GM21825 (cell line): Measurements from ENCODE around the gene SMC6.

Source experiments
- ATAC-seq: cut with Tn5 transposase; IDR thresholded peaks from one replicate; pipeline ENCODE4 v1.9.1; 2021; ENCODE audit warnings: mild to moderate bottlenecking, moderate library complexity; ENCODE audit not compliant: unreplicated experiment

The SMC6 gene

GRCh38 chr2:17620280-17620679 lies 133.3 kb downstream of the SMC6 start:
- no peak for ATAC-seq

DNA sequence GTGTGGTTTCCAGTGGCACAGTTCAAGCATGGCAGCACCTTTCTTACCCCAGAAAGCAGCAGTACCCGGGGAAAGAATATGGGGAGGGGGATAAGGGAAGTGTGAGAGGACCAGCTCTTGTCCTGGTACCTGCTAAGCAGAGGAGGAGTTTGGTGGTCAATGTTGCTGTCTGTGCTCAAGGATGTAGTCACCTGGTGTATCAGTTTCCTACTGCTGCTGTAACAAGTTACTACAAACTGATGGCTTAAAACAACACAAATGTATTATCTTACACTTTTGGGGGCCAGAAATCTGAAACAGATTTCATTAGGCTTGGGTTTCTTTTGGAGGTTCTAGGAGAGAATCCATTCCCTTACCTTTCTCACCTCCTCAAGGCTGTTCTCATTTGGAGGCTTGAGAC lies 135.7 kb downstream of the SMC6 start:
- no peak for ATAC-seq

- ATAC-seq, result no peak
These were observed 136.1 kb downstream of the SMC6 start for GRCh38 chr2:17617516-17617915.

- no peak for ATAC-seq
These were observed 137.2 kb downstream of the SMC6 start for GRCh38 chr2:17616405-17616804.

GRCh38 chr2:17615728-17616351 lies 137.8 kb downstream of the SMC6 start:
- ATAC-seq, result no peak

DNA sequence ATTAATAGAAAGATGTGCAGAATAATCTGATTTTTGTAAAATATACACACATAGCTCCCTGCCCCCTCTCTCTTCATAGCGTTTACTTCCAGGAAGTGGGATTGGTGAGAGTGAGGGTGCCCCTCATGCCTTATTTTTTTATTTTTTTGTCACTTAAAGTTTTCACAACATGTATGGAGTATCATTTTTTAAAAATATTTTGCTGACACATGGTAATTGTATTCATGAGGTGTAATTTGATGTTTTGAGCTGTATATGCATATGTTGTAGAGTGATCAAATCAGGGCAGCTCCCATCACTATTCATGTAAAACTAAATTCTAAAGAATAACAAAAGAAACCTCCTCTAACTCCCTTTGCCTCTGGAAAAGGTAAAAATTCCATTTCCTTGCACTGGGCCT lies 138.5 kb downstream of the SMC6 start:
- no peak for ATAC-seq

DNA sequence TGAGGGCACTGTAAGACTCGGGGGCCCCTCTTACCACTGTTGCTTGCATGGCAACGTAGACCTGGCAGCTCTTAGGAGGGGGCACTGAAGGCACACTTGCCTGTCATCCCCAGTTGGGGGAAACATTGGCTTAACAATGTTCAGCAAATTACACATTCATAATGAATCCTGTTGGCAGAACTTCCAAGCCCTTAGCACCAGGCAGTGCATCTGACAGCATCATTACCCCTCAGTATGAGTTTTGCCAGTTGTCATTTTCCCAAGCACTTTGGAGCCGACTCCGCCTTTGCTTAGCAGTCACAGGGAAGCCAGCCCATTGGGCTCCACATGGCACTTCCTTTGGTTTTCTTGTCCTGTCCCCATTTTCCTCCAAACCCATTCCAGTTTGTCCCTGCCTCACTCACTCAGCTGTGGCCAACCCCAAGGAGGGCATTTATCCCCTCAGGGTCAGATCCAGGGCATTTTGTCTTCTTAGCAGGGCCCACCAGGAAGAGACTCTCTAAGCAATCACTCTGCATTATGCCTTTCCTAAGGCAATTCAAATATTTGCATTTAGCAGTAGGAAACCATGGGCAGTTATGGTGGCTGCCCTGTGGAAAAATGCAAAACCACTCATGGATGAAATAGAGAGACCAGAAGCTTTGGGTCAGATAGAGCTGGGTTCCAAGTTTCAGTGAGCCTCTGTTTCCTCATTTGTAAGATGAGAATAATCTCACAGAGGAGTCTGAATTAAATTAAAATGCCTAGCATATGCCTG lies 139.3 kb downstream of the SMC6 start:
- ATAC-seq, result no peak
